ENCODE results near the gene PRKCZ.

GRCh38 chr1:2190491-2190976 is 140.3 kb downstream of the PRKCZ start:
- TF ChIP-seq CTCF (conservative IDR thresholded peaks at IDR 0.05 in 1 of 2, IDR thresholded peaks at IDR 0.05 in 1 of 2; ENCODE audit: low read depth in 1 of 2, low read length in 2 of 2), result no peak
- no peak for TF ChIP-seq EZH2 (IDR thresholded peaks at IDR 0.05; ENCODE audit: low read length, missing control alignments)
